Spleen (tissue), 11 donors: ENCODE results near the gene EIF3L. TPM values are rescaled to one million over a fixed set of nuclear protein-coding genes. Genes with fewer than 3 reads are reported as not detected.

Experiments
- DNase-seq: peaks from one replicate; pipeline ENCODE4 v3.0.0-alpha.2; 2020
- H3K27ac ChIP-seq, 8 donors: fragments of 200-600 bp; sonication (generic) in 7 of 8; 1 replicate in 4 of 8; 2 replicates in 4 of 8; pipeline versions ENCODE4 v1.5.0 to v1.8.0; 2016 to 2021; ENCODE audit warnings: inconsistent platforms in 4 of 8, mild to moderate bottlenecking in 4 of 8, moderate library complexity in 1 of 8
- H3K27me3 ChIP-seq, 7 donors: fragments of 200-600 bp; sonication (generic) in 6 of 7; replicated peaks in 1 of 7; 1 replicate in 4 of 7; 2 replicates in 3 of 7; pipeline versions ENCODE4 v1.5.0 to v1.8.0; 2016 to 2021; ENCODE audit warnings: inconsistent platforms in 3 of 7, mild to moderate bottlenecking in 1 of 7
- H3K36me3 ChIP-seq, 6 donors: fragments of 200-600 bp; sonication (generic) in 5 of 6; 1 replicate in 4 of 6; 2 replicates in 2 of 6; pipeline versions ENCODE4 v1.5.0 to v1.8.0; 2016 to 2021; ENCODE audit warnings: inconsistent platforms in 2 of 6
- H3K4me1 ChIP-seq, 6 donors: fragments of 200-600 bp; sonication (generic) in 5 of 6; 1 replicate in 3 of 6; 2 replicates in 3 of 6; pipeline versions ENCODE4 v1.5.0 to v1.8.0; 2016 to 2021; ENCODE audit warnings: inconsistent platforms in 3 of 6
- H3K4me3 ChIP-seq, 8 donors: fragments of 200-600 bp; sonication (generic) in 7 of 8; 1 replicate in 4 of 8; 2 replicates in 4 of 8; pipeline versions ENCODE4 v1.5.0 to v1.8.0; 2016 to 2021; ENCODE audit warnings: inconsistent platforms in 4 of 8, mild to moderate bottlenecking in 4 of 8, moderate library complexity in 2 of 8
- H3K9me3 ChIP-seq, 8 donors: fragments of 200-600 bp; sonication (generic) in 7 of 8; 1 replicate in 4 of 8; 2 replicates in 4 of 8; pipeline versions ENCODE4 v1.5.0 to v1.8.0; 2016 to 2021; ENCODE audit warnings: inconsistent platforms in 4 of 8
- POLR2A ChIP-seq, 3 donors: fragments of 450-650 bp; IDR thresholded peaks; one replicate each; pipeline ENCODE4 v1.5.1; 2017; ENCODE audit warnings: antibody characterized with exemption in 3 of 3, mild to moderate bottlenecking in 1 of 3
- POLR2AphosphoS5 ChIP-seq, 3 donors: sonication (generic); formaldehyde crosslinking; IDR thresholded peaks; one replicate each; pipeline ENCODE4 v1.5.1; 2017; ENCODE audit warnings: antibody characterized with exemption in 3 of 3
- WGBS, 5 donors: extraction: QIAGEN DNeasy Blood & Tissue Kit in 3 of 5; methylation state at CpG; one replicate each; pipeline versions ENCODE4 v1.1.5 to v1.1.7; 2013 to 2018; 5-methylcytosine and 5-hydroxymethylcytosine counted together
- intact Hi-C: fragments of 100-400 bp; cut with DNase I; formaldehyde crosslinking; loops from one replicate; pipeline ENCODE4 v1.15.0; 2023; ENCODE audit warnings: low total_unique reads
- polyA plus RNA-seq, 3 donors: library from polyadenylated mRNA; stranded (reverse); fragments of 200-250 nt; gene quantifications; one replicate each; pipeline ENCODE4 v1.2.1, GENCODE V29; 2013
- total RNA-seq, 7 donors: library from RNA; depleted of rRNA in 3 of 7; stranded (reverse); fragments of >200 nt in 3 of 7; fragmentation: NEBNext Ultra II Directional in 4 of 7; extraction: Animal tissue kit (Norgen Biotek cat#: 25700) in 4 of 7; gene quantifications; one replicate each; pipeline versions ENCODE4 v1.1.0 to v1.2.1, GENCODE V29; 2016 to 2021
- TF ChIP-seq, protein P1 (sequence below), 11 experiments: fragments of 200-600 bp in 7 of 11; fragments of 450-650 bp in 4 of 11; sonication (generic) in 4 of 11; IDR thresholded peaks in 8 of 11; conservative IDR thresholded peaks in 3 of 11; 1 replicate in 7 of 11; 2 replicates in 4 of 11; pipeline versions ENCODE4 v1.4.0 to v1.8.0; 2016 to 2021; ENCODE audit warnings: antibody characterized with exemption in 11 of 11, inconsistent platforms in 4 of 11, mild to moderate bottlenecking in 1 of 11
- donor health status: healthy with polysubstance abuse.
- donor health status: DM: no; HTN: no; CAD: no; lungs with moderate emphysema.
- donor health status: DM: no; HTN: no; CAD: no.
- donor health status: Bipolar disorder and iron deficiency.
- donor health status: healthy.
- donor health status: DM: no; HTN: no; CAD: no.
- donor health status: DM: yes; HTN: yes; CAD: no.

EIF3L gene
- total and polyA plus RNA-seq, 10 donors = 254 to 407 (median 334) TPM

DNA sequence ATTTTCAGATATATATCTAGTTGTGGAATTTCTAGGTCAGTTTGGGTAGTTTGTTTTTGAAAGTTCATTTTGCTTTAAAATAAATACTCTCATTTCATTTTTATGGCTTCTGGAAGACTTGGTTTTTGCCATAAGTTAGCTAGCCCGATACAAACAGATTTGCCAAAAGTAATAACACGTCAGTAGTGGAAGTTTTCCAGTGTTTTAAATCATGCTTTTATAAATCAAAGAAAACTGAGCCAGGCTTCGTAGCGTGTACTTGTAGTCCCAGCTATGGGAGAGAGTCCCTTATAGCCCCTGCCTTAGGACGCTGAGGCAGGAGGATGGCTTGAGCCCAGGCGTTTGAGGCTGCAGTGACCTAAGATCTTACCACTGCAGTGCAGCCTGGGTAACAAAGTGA is 35.2 kb downstream of the EIF3L start:
- Histone ChIP-seq H3K4me1 (peaks cover 0 to 6% (median 0%) of the 10 kb centered on the region in 6 donors), H3K36me3 (peaks cover 7 to 100% (median 80%) of the 10 kb centered on the region in 6 donors), H3K27ac (no peak overlapping the region), H3K4me3 (no peak overlapping the region), H3K27me3 (no peaks in the 10 kb centered on the region), H3K9me3 (no peaks in the 10 kb centered on the region)
- WGBS, 5 donors = 93 to 99% (median 96%) methylated on average over 6 of the region's 6 CpGs
- TF ChIP-seq POLR2AphosphoS5 (IDR thresholded peaks at IDR 0.05) = no peak
- TF ChIP-seq, protein P1, sequence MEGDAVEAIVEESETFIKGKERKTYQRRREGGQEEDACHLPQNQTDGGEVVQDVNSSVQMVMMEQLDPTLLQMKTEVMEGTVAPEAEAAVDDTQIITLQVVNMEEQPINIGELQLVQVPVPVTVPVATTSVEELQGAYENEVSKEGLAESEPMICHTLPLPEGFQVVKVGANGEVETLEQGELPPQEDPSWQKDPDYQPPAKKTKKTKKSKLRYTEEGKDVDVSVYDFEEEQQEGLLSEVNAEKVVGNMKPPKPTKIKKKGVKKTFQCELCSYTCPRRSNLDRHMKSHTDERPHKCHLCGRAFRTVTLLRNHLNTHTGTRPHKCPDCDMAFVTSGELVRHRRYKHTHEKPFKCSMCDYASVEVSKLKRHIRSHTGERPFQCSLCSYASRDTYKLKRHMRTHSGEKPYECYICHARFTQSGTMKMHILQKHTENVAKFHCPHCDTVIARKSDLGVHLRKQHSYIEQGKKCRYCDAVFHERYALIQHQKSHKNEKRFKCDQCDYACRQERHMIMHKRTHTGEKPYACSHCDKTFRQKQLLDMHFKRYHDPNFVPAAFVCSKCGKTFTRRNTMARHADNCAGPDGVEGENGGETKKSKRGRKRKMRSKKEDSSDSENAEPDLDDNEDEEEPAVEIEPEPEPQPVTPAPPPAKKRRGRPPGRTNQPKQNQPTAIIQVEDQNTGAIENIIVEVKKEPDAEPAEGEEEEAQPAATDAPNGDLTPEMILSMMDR (IDR thresholded peaks at IDR 0.05 in 8 of 11, conservative IDR thresholded peaks at IDR 0.05 in 3 of 11) = no peak
- no peak for TF ChIP-seq POLR2A (IDR thresholded peaks at IDR 0.05)
- intact Hi-C loops = no loop called here
- DNase-seq = no peak

DNA sequence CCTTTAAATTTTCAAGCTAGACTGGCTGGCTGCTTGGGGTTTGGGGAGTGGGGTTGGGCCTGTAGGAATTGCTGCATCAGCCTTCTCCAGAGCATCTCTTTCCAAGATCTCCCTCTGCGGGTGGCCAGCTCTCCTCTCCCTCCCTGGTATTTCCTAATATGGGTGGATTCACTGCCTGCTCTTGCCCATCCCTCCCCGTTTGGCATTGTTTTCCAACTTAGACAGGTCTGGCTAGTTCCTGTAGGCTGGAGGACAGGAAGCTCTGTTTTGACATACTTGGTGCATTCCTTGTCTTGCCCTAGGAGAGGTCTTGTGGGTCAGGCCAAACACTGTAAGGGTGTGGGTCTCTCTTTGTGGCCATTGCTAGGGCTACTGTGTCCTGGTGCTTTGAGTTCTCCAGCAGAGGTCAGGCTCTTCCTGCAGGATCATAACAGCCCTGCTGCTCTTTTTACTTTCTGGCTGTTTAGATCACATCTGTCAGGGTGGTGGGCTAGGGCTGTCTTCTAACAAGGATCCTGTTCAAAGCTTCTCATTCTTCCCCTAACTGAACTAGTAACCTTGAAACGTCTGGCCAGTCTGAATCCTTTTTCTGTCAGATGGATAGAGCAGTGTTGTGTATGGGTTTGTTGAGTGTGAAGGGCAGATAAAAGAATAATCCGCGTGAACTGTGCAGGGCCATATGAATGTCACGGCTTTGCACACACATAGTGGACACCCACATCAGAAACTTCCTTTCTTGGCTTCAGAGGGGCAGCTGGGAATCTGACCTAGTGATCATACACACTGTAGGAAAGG is 38.6 kb downstream of the EIF3L start:
- H3K9me3 ChIP-seq = no peaks in the 10 kb centered on the region
- intact Hi-C loops = no loop called here
- peaks cover 0 to 100% (median 69%) of the 10 kb centered on the region in 6 donors for H3K36me3 ChIP-seq
- no peaks in the 10 kb centered on the region for H3K27me3 ChIP-seq
- TF ChIP-seq POLR2AphosphoS5 (IDR thresholded peaks at IDR 0.05) = no peak
- TF ChIP-seq, protein P1 (IDR thresholded peaks at IDR 0.05 in 8 of 11, conservative IDR thresholded peaks at IDR 0.05 in 3 of 11) = peak in 2 of 11 experiments; percentile 16 to 31
- peaks cover 0 to 8% (median 0%) of the 10 kb centered on the region in 6 donors for H3K4me1 ChIP-seq
- no peak overlapping the region for H3K27ac ChIP-seq
- no peak for DNase-seq
- no peak overlapping the region for H3K4me3 ChIP-seq
- 71 to 89% (median 81%) methylated on average over 6 of the region's 6 CpGs for WGBS, 5 donors

DNA sequence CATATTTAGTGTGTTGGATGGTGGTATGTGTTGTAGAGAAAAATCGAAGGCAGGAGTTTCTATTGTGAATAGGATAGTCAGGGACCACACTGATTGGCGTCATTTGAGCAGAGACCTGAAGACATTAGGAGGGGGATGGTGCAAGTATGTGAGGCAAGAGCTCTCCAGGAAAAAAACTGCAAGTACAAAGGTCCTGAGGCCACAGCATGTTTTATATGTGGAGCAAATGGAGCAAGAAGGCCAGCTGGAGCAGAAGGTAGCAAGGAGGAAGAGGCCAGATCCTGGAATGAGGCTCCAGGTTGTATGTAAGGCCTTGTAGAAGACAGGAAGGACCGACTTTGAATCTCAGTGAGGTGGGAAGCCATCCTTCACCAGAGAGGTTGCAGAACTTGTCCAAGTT is 42.7 kb downstream of the EIF3L start:
- H3K27me3 ChIP-seq = no peaks in the 10 kb centered on the region
- H3K27ac ChIP-seq = no peak overlapping the region
- intact Hi-C loops = no loop called here
- TF ChIP-seq, protein P1 (IDR thresholded peaks at IDR 0.05 in 8 of 11, conservative IDR thresholded peaks at IDR 0.05 in 3 of 11) = no peak
- TF ChIP-seq POLR2A (IDR thresholded peaks at IDR 0.05) (no peak), POLR2AphosphoS5 (IDR thresholded peaks at IDR 0.05) (no peak)
- WGBS, 5 donors = 90 to 95% (median 95%) methylated on average over 3 of the region's 3 CpGs
- peaks cover 0 to 62% (median 48%) of the 10 kb centered on the region in 6 donors for H3K36me3 ChIP-seq
- no peaks in the 10 kb centered on the region for H3K9me3 ChIP-seq
- peaks cover 12 to 37% (median 20%) of the 10 kb centered on the region in 6 donors for H3K4me1 ChIP-seq
- H3K4me3 ChIP-seq = no peak overlapping the region
- DNase-seq = no peak

DNA sequence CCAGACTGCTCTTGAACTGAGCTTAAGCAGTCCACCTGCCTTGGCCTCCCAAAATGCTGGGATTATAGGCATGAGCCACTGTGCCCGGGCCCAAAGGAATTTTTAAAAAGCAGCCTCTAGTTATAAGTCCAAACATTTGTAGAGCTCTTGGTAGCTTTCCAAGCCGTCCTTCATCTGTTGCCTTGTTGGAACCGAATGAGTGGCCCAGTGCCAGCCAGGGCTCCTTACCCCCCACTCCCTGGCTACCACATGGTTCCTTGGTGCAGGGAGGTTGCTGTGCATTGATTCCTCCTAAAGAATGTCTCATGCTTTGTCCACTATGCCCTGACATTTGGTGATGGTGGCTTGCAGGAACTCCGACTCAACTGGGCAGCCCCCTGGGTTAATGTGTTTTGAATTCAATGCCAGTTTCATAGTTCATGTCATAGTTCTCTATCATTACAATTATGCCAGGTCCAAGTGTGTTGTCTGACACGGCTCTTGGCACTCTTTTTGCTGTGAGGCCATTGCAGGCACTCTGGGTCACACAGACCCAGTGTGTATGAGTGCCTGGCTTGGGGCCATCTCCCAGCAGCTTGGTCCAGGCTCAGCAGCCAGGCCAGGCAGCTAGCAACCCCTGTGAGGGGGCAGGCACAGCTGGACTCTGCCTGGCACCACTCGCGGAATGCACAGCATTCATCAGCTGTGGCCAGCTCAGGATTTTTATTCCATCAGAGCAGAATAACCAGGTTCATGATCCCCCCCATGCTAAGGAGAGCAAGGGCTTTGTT is 43.5 kb downstream of the EIF3L start:
- Histone ChIP-seq H3K4me1 (peaks cover 14 to 36% (median 23%) of the 10 kb centered on the region in 6 donors), H3K9me3 (no peaks in the 10 kb centered on the region), H3K27me3 (no peaks in the 10 kb centered on the region), H3K27ac (no peak overlapping the region), H3K36me3 (peaks cover 0 to 53% (median 40%) of the 10 kb centered on the region in 6 donors), H3K4me3 (no peak overlapping the region)
- 80 to 88% (median 86%) methylated on average over 7 of the region's 7 CpGs for WGBS, 5 donors
- DNase-seq = no peak
- intact Hi-C loops = no loop called here
- TF ChIP-seq POLR2A (IDR thresholded peaks at IDR 0.05) = no peak
- peak in 2 of 3 donors; percentile 24 to 53 for TF ChIP-seq POLR2AphosphoS5 (IDR thresholded peaks at IDR 0.05)
- TF ChIP-seq, protein P1 (IDR thresholded peaks at IDR 0.05 in 8 of 11, conservative IDR thresholded peaks at IDR 0.05 in 3 of 11) = no peak
